H54 (cell line): Measurements from ENCODE around the gene NR1I3.

Source experiments
- DNase-seq: peaks from one replicate; pipeline ENCODE4 v3.0.0; 2011; ENCODE audit warnings: low spot score, mixed read lengths; ENCODE audit not compliant: insufficient read length
- FAIRE-seq: peaks from 3 replicates; lab custom pipeline; 2011; peaks lifted over from hg19 to GRCh38; lab: Jason Lieb, UNC
- POLR2A ChIP-seq: IDR thresholded peaks from 2 replicates; pipeline ENCODE4 v1.6.1; 2011; ENCODE audit warnings: low read depth, mild to moderate bottlenecking, low read length

The NR1I3 gene, protein sequence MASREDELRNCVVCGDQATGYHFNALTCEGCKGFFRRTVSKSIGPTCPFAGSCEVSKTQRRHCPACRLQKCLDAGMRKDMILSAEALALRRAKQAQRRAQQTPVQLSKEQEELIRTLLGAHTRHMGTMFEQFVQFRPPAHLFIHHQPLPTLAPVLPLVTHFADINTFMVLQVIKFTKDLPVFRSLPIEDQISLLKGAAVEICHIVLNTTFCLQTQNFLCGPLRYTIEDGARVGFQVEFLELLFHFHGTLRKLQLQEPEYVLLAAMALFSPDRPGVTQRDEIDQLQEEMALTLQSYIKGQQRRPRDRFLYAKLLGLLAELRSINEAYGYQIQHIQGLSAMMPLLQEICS

DNA sequence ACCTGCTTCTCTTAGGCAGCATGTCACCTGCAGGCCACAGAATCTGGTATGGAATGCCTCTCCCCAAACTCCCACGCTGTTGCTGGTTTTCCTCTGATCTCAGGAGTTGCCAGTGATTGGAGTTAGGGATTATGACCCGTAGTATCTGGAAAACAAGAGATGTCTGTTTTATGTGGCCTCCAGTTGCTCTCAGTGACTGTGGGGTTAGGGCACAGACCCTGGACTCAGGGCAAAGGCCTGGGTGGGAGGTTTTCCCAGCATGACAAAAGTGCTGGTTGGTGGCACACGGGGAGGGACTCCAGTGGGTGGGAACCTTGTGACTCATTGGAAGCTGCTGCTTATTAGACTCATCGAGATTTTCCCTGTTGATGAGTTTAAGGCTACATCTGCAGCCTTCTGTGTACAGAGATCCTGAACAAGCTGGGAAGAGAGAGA is at the start of gene NR1I3:
Gene NR1I3, minus strand, starts transcription at position 165 of the 435 bp plus-strand sequence. CDS start 1,638 bp downstream, outside the sequence.
- no peak for FAIRE-seq
- no peak for TF ChIP-seq POLR2A
- DNase-seq, result no peak

DNA sequence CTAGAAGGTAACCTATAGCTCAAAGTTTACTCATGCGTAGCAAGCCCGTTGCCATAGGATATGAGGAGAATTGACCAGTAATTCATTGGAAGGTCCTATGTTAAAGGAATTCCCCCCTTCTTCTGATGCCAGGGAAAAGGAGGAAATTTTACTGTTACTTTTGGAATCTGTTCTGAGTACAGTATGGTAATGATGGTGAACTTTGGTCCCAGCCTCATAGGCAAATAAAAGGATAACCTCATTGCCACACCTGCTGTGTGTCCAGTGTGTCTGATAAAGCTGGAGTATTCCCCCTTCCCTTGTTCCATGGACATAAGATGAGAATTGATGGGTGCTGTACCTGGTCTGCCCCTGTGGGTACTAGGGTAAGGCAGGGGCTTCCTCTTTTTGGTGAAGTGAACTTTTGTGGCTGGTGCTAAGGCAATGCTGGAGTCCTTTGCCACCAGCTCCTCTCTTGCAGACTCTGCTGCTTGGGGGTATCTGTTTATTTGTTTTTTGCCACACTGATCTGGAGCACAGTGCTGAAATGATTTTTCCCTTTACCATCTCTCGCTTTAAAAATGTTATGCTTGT is 49.6 kb upstream of the NR1I3 start:
- TF ChIP-seq POLR2A, result no peak
- no peak for FAIRE-seq
- DNase-seq, result no peak

DNA sequence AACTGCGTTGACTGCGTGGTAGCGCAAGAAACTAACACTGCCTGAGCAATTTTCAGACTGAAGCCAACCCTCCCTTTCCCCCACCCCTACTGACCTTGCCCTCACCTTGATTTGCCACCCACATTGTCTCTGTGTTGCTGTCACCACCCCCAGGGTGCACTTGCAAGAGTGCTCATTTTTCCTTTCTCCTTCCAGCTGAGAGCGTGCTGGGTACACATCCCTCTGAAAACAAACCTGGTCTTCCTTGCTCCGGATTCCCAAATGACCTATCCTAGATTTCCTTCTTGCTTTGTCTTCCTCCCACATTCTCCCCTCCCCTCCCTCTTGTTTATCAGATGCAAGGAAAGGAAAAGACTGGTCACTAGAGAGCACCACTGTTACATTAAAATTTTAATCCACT is 47.5 kb upstream of the NR1I3 start:
- FAIRE-seq, result no peak
- no peak for TF ChIP-seq POLR2A
- no peak for DNase-seq

DNA sequence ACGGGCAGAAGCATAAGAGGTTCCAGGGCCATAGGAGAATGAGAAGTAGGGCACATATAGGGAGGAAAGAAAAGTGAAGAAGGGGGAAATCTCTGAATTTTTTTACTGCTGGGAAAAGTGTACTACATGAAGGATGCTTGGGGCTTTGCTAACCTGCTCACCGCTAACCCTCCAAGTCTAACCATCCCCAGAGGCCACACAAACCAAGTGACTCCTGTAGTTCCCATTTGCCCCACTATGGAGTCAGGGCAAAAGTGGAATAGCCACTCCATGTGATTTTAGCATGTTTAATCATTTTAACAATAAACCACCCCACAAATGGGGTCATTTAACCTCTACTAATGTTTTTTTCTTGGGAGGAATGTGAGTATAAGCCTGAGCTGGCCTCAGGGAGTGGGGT is 47.1 kb upstream of the NR1I3 start:
- no peak for TF ChIP-seq POLR2A
- FAIRE-seq (no peak), DNase-seq (no peak)

DNA sequence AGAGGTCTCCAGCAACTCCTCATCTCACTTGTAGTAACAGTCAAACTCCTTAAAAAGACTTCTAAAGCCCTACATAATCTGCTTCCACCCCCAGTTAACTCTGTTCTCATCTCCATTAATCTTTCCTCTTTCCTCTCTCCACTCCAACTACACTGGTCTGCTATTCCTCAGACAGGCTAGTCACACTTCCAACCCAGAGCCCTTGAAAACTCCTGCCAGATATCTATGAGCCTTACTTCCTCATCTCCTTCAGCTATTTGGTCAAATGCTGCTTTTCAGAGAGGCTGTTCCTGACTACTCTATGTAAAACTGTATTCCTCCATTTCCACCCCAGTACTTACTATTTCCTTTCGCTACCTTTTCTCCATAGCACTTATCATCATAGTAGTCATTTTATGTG is 45.0 kb upstream of the NR1I3 start:
- no peak for TF ChIP-seq POLR2A
- no peak for DNase-seq
- FAIRE-seq, result no peak

DNA sequence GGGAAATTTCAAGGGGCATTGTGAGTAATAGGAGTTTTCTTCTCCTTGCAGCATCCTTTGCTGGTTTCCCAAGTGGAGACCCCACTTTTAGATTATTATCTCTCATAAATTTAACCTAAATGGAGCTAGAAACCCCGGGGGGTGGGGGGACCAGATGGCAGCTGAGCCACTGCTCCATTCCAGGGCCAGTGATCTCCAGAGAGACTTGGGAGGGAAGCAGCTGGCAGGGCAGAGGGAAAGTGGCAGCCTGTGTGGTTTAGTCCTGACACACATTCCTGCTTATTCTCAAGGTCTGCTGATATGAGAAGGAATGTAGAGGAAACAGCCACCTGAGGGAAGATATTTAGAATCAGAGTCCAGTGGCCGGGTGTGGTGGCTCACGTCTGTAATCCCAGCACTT is 36.9 kb upstream of the NR1I3 start:
- DNase-seq (no peak), FAIRE-seq (no peak)
- TF ChIP-seq POLR2A, result no peak

DNA sequence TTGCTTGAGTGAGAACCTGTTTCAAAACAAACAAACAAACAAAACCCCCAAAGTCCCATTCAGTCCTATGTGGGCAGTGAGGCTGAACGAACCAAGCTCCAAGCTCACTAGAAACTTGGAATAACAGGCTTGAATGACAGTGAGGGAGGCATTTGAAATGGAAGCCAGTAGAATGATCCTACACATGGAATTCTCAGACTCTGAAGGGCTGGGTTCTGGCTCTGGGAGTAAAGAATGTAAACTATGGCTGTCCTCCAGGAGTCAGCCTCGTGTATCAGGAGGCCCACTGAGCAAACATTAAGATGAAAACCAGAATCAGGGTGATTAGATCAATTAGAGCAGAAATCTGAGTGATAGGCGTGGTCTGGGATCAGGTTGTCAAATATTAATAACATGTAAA is 35.4 kb upstream of the NR1I3 start:
- no peak for FAIRE-seq
- no peak for TF ChIP-seq POLR2A
- no peak for DNase-seq

DNA sequence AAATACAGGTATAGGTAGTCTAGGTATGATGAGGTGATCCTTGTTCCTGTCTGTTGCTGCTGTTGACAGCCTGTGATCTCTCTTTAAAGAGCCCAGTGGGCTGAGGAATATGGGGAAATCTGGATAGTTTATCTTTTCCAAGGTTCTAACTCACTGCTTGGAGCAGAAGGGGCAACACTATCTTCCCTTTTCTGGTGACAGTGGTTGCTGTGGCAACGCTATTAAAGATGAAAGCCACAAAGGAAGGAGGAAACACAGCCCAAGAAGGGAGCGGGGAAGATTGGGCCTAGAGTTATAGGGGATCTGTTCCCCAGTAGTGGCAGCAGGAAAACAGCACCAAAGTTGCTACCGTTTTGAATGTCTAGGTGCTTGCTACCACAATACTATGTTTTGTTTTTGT is 29.3 kb upstream of the NR1I3 start:
- FAIRE-seq (no peak), DNase-seq (no peak)
- no peak for TF ChIP-seq POLR2A

DNA sequence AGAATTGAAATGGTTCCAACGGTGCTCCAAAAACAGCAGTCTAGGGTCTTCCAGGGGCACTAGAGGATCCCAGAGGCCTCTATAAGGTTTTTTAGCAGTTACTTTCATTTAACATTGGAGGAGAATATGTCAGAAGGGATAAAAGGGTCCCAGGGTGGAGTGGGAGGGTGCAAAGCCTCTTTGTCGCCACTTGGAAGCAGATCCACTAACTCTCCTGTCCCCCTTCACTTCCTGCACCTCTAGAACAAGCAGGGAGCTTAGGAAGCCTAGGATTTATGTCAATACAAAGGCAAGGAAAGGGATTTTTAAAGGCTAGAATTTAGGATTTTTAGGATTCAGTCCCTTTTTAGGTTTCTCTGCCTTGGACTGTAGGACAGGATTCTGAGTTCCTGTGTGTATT is 28.8 kb upstream of the NR1I3 start:
- DNase-seq, result no peak
- no peak for TF ChIP-seq POLR2A

DNA sequence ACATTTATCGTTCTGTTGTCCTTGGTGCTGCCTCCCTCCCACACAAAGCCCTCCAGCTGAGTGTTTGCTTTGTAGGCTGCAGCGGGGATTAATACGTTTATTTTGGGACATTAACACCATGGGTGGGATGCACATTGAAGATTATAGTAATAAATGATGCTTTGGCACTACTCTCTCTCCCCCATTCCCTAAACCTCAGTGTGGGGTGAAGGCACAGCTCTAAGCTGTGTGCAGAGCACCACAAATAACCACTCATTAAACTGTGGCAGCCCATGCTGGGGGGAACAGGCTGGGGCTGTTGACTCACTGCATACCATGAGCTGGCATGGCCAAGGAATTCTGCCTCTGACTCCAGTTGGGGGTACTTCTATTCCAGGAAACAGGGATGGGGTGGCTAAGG is 28.2 kb upstream of the NR1I3 start:
- TF ChIP-seq POLR2A, result no peak
- DNase-seq (peak; percentile 83), FAIRE-seq (no peak)

More for the DNA sequence above, 28.8 kb upstream of the NR1I3 start:
- FAIRE-seq, result no peak

DNA sequence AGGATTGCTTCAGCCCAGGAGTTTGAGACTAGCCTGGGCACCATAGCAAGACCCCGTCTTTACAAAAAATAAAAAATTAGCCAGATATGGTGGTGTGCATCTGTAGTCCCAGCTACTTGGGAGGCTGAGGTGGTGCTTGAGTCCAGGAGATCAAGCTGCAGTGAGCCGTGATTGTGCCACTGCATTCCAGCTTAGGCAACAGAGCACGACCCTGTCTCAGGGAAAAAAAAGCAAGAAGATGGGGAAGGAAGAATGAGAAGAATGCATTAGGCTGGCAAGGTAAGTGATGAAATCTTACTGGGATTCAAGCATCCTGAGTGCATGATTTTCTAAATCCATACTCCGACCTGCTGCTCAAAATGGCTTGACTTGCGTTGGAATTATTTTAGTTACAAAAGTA is 27.3 kb upstream of the NR1I3 start:
- FAIRE-seq (no peak), DNase-seq (no peak)
- no peak for TF ChIP-seq POLR2A

DNA sequence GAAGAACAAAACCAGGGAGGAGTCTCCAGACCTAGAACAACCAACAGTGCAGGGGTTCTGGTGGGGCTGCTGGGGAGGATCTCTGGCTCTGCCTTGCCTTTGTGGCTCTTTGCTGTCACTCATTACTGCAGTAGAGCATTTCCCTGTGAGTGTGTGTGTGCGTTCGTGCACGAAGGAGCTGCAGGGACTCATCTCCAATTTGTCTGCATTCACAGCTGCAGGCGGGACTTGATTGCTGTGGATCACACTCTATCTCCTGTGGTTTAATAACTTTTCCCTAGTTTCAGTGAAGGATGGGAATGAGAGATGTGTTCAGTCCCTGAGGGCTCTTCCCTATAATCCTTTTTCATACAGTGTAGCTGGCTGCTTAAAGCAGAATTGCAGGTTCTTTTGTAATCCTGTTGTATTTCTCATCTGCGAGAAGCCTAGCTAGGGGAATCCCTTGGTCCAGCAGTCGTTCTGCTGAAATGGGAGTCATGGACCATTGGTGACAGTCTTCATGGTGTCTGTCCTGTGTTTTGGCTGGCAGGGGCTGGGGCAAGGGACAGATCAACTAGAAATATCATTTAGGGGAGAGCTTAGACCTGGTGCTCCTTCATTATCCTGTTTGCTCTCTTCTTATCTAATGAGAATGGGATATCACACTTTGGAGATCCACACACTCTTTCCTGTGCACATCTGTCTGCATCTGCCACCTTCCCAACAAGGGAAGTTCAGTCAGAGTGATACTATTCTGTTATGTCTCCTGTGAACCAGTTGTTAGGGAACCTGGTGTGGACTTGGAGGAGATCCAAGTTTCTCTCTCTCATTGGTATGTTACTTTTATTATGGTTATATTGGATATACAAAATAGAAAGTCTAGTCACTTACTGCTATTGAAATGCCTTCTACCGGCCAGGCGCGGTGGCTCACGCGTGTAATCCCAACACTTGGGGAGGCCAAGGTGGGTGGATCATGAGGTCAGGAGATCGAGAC is 23.5 kb upstream of the NR1I3 start:
- FAIRE-seq, result no peak

DNA sequence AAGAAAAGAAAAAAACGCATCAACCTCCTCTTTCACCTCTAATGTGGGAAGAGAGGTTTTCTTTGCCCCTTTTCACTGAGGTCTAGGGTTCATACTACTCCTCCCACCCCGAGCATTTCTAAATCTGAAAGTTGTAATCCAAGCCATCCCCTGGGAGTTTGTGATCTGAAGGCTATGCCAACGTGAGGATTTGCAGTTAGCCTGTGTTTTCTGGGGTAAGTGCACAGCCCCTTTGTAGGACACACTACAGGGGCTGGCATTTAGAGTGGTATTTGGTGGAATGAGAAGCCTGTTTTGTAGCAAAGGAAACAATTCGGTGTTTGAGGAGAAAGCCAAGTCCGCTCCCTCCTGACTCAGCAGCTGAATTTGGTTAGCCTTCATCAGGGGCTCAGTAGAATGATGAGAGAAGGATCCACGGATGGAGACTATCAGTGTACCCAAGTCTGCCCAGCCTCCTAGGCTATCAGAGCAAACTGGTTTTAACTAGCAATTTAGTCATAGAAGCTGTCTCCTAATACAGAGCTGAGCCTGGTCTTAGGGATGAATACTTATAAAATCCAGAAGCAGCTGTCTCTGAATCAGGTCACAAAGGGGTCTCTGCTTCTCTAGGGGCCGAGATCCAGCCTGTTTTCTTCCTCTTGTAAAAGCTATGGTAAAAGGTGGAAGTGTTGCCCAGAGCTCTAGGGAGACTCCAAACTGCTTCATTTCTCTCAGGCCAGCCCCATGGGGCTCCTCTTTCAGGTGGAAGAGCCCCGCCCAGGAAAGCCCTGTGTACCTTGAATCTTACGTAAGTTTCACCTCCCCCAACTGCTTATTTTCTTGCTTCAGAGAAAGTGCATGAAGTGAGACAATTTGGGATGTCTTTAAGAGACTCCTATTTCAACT is 22.6 kb upstream of the NR1I3 start:
- DNase-seq, result no peak
- no peak for TF ChIP-seq POLR2A
- FAIRE-seq, result no peak

More for the DNA sequence above, 23.5 kb upstream of the NR1I3 start:
- no peak for TF ChIP-seq POLR2A
- no peak for DNase-seq

DNA sequence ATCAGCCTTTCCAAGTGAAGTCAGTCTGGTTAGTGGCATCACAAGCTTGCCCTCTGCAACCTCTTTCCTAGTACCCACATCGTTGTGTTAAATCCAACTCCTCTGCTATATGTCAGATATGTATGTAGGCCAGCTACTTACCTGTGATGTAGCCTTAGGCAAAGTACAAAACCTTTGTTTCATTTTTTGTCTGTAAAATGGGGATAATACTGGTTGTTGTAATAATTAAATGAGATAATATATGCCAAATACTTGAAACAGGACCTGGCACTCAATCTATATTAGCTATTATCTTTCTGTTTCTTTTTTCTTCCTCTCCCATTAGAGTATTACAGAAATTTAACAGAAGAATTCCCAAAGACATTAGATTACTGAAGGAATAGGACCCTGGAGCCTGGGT is 21.8 kb upstream of the NR1I3 start:
- DNase-seq (no peak), FAIRE-seq (no peak)
- TF ChIP-seq POLR2A, result no peak
